H9 (cell line): Measurements from ENCODE around the gene ARL11. TPM values are rescaled to one million over a fixed set of nuclear protein-coding genes. Genes with fewer than 3 reads are reported as not detected.

Experiments used
- DNase-seq: peaks from one replicate; pipeline ENCODE4 v3.0.0-alpha.2; 2017
- H2AFZ ChIP-seq: one replicate; pipeline ENCODE4 v1.6.1; 2013; ENCODE audit warnings: mild to moderate bottlenecking, low read length, control low read depth, moderate library complexity
- H2AK5ac ChIP-seq: 2 replicates; pipeline ENCODE4 v1.6.1; 2013; ENCODE audit warnings: low read length, control low read depth, mixed read lengths; ENCODE audit not compliant: insufficient read length
- H2BK120ac ChIP-seq: one replicate; pipeline ENCODE4 v1.6.1; 2013; ENCODE audit warnings: low read depth, mild to moderate bottlenecking, low read length, control low read depth, inconsistent platforms; ENCODE audit not compliant: poor library complexity, severe bottlenecking
- H2BK12ac ChIP-seq: 2 replicates; pipeline ENCODE4 v1.6.1; 2013; ENCODE audit warnings: low read length, control low read depth, mixed read lengths, low read depth; ENCODE audit not compliant: insufficient read length
- H2BK15ac ChIP-seq: 2 replicates; pipeline ENCODE4 v1.6.1; 2013; ENCODE audit warnings: low read depth, low read length, control low read depth
- H2BK20ac ChIP-seq: one replicate; pipeline ENCODE4 v1.6.1; 2013; ENCODE audit warnings: low read depth, mild to moderate bottlenecking, low read length, control low read depth, inconsistent platforms; ENCODE audit not compliant: poor library complexity, severe bottlenecking
- H2BK5ac ChIP-seq: 2 replicates; pipeline ENCODE4 v1.6.1; 2013; ENCODE audit warnings: low read length, control low read depth, mixed read lengths; ENCODE audit not compliant: insufficient read length
- H3K14ac ChIP-seq: 2 replicates; pipeline ENCODE4 v1.6.1; 2013; ENCODE audit warnings: low read length, control low read depth; ENCODE audit not compliant: insufficient read depth
- H3K18ac ChIP-seq: 2 replicates; pipeline ENCODE4 v1.6.1; 2013; ENCODE audit warnings: low read depth, mild to moderate bottlenecking, mixed read lengths, low read length, control low read depth; ENCODE audit not compliant: insufficient read length
- H3K23ac ChIP-seq: 2 replicates; pipeline ENCODE4 v1.6.1; 2013; ENCODE audit warnings: low read length, control low read depth, mixed read lengths, low read depth; ENCODE audit not compliant: insufficient read length
- H3K23me2 ChIP-seq: 2 replicates; pipeline ENCODE4 v1.6.1; 2013; ENCODE audit warnings: low read depth, mild to moderate bottlenecking, mixed read lengths, low read length, control low read depth; ENCODE audit not compliant: insufficient read length, poor library complexity, severe bottlenecking
- H3K27ac ChIP-seq: 2 replicates; pipeline ENCODE4 v1.5.1; 2013; ENCODE audit warnings: low read length, control low read depth, mixed read lengths, low read depth; ENCODE audit not compliant: insufficient read length
- H3K27me3 ChIP-seq: 2 replicates; pipeline ENCODE4 v1.6.1; 2013; ENCODE audit warnings: low read length, control low read depth, inconsistent platforms; ENCODE audit not compliant: insufficient read depth
- H3K4ac ChIP-seq: 2 replicates; pipeline ENCODE4 v1.6.1; 2013; ENCODE audit warnings: low read depth, mild to moderate bottlenecking, control low read depth, inconsistent platforms, low read length, moderate library complexity
- H3K4me1 ChIP-seq: 2 replicates; pipeline ENCODE4 v1.6.1; 2013; ENCODE audit warnings: low read length, control low read depth, inconsistent platforms; ENCODE audit not compliant: insufficient read depth
- H3K4me2 ChIP-seq: 2 replicates; pipeline ENCODE4 v1.6.1; 2013; ENCODE audit warnings: low read length, control low read depth, mixed read lengths; ENCODE audit not compliant: insufficient read length, insufficient read depth
- H3K56ac ChIP-seq: 2 replicates; pipeline ENCODE4 v1.6.1; 2013; ENCODE audit warnings: low read depth, mild to moderate bottlenecking, mixed read lengths, low read length, control low read depth; ENCODE audit not compliant: insufficient read length
- H3K79me1 ChIP-seq: 2 replicates; pipeline ENCODE4 v1.6.1; 2013; ENCODE audit warnings: low read depth, mild to moderate bottlenecking, moderate library complexity, low read length, control low read depth, inconsistent platforms; ENCODE audit not compliant: insufficient read depth, poor library complexity, severe bottlenecking
- H3K79me2 ChIP-seq: 2 replicates; pipeline ENCODE4 v1.6.1; 2013; ENCODE audit warnings: low read length, control low read depth, inconsistent platforms; ENCODE audit not compliant: insufficient read depth
- H3K9ac ChIP-seq: 2 replicates; pipeline ENCODE4 v1.6.1; 2013; ENCODE audit warnings: low read length, control low read depth, mixed read lengths; ENCODE audit not compliant: insufficient read length; ENCODE audit errors: extremely low read depth
- H3K9me3 ChIP-seq: one replicate; pipeline ENCODE4 v1.6.1; 2013; ENCODE audit warnings: low read depth, low read length, inconsistent platforms; ENCODE audit not compliant: control insufficient read depth
- H3T11ph ChIP-seq: one replicate; pipeline ENCODE4 v1.6.1; 2013; ENCODE audit warnings: mild to moderate bottlenecking, low read length, control low read depth, inconsistent platforms
- H4K20me1 ChIP-seq: one replicate; pipeline ENCODE4 v1.6.1; 2013; ENCODE audit not compliant: control insufficient read depth, insufficient read length, insufficient read depth
- H4K5ac ChIP-seq: 2 replicates; pipeline ENCODE4 v1.6.1; 2013; ENCODE audit warnings: low read depth, mild to moderate bottlenecking, mixed read lengths, low read length, control low read depth; ENCODE audit not compliant: insufficient read length
- H4K8ac ChIP-seq: replicated peaks from 2 replicates; pipeline ENCODE4 v1.6.1; 2013; ENCODE audit warnings: low read length, control low read depth, mixed read lengths, low read depth; ENCODE audit not compliant: insufficient read length
- H4K91ac ChIP-seq: 2 replicates; pipeline ENCODE4 v1.6.1; 2013; ENCODE audit warnings: low read depth, mild to moderate bottlenecking, moderate library complexity, mixed read lengths, low read length, control low read depth; ENCODE audit not compliant: insufficient read length
- H3K27ac Mint-ChIP-seq, 3 experiments: 2 replicates in 2 of 3; 3 replicates in 1 of 3; pipeline ENCODE4 v1.8.0; 2020 to 2021; ENCODE audit warnings: mixed read lengths in 3 of 3, mild to moderate bottlenecking in 1 of 3, moderate library complexity in 1 of 3
- H3K27me3 Mint-ChIP-seq: 2 replicates; pipeline ENCODE4 v1.8.0; 2021; ENCODE audit warnings: low read depth, mild to moderate bottlenecking, moderate library complexity, mixed read lengths
- H3K36me3 Mint-ChIP-seq, 3 experiments: 2 replicates in 2 of 3; 3 replicates in 1 of 3; pipeline ENCODE4 v1.8.0; 2020 to 2021; ENCODE audit warnings: low read depth in 3 of 3, mixed read lengths in 3 of 3; ENCODE audit not compliant: insufficient read depth in 1 of 3
- H3K4me1 Mint-ChIP-seq, 2 experiments: 2 replicates each; pipeline ENCODE4 v1.8.0; 2020; ENCODE audit warnings: mixed read lengths in 2 of 2
- H3K4me3 Mint-ChIP-seq, 2 experiments: 2 replicates in 1 of 2; 3 replicates in 1 of 2; pipeline ENCODE4 v1.8.0; 2020 to 2021; ENCODE audit warnings: mild to moderate bottlenecking in 2 of 2, mixed read lengths in 2 of 2, moderate library complexity in 1 of 2
- H3K9me3 Mint-ChIP-seq, 2 experiments: 2 replicates in 1 of 2; 3 replicates in 1 of 2; pipeline ENCODE4 v1.8.0; 2020; ENCODE audit warnings: mild to moderate bottlenecking in 2 of 2, mixed read lengths in 2 of 2, moderate library complexity in 1 of 2
- WGBS: extraction: QIAGEN DNeasy Blood & Tissue Kit; methylation state at CpG from one replicate; pipeline ENCODE4 v1.1.7; 2013; ENCODE audit warnings: missing lambda C conversion rate, low lambda C conversion rate, mixed read lengths; ENCODE audit not compliant: insufficient read length; ENCODE audit errors: extremely low coverage; 5-methylcytosine and 5-hydroxymethylcytosine counted together
- total RNA-seq: library from RNA; stranded (reverse); gene quantifications from 2 replicates; pipeline ENCODE4 v1.2.1, GENCODE V29; 2021
- TF ChIP-seq, protein P1 (sequence below): fragments of 200-600 bp; sonication (generic); conservative IDR thresholded peaks from 3 replicates; pipeline ENCODE4 v1.8.0; 2021; ENCODE audit warnings: antibody characterized with exemption, mild to moderate bottlenecking

Gene ARL11
- total RNA-seq, 1 experiment from 2014 or later: 0.42 TPM

DNA sequence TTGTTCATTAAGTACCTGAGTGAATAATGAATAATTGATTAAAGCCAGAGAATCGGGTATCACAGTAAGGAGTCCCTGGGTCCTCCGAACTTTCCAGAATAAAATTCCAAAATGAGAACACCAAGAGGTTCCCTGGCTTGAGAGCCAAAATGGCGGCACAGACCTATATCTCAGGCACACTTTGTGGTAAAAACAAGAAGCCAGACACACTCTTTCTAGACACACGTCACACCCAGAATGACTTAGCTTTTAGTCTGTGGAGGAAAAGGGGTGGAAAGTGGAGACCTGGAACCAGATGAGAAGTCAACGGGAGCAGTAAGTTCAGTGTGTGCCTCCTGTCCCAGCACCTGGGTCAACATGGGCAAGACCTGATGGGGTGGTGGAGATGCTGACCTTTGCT, 8.4 kb downstream of the ARL11 start:
- TF ChIP-seq, protein P1, sequence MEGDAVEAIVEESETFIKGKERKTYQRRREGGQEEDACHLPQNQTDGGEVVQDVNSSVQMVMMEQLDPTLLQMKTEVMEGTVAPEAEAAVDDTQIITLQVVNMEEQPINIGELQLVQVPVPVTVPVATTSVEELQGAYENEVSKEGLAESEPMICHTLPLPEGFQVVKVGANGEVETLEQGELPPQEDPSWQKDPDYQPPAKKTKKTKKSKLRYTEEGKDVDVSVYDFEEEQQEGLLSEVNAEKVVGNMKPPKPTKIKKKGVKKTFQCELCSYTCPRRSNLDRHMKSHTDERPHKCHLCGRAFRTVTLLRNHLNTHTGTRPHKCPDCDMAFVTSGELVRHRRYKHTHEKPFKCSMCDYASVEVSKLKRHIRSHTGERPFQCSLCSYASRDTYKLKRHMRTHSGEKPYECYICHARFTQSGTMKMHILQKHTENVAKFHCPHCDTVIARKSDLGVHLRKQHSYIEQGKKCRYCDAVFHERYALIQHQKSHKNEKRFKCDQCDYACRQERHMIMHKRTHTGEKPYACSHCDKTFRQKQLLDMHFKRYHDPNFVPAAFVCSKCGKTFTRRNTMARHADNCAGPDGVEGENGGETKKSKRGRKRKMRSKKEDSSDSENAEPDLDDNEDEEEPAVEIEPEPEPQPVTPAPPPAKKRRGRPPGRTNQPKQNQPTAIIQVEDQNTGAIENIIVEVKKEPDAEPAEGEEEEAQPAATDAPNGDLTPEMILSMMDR: no peak
- Histone ChIP-seq H3K4ac (no peak overlapping the region), H2BK12ac (no peak overlapping the region), H3K9ac (no peak overlapping the region), H4K5ac (no peak overlapping the region), H3K18ac (no peak overlapping the region), H4K91ac (no peak overlapping the region), H3K9me3 (no peaks in the 10 kb centered on the region), H3K14ac (no peak overlapping the region), H3K23ac (no peak overlapping the region), H4K20me1 (no peaks in the 10 kb centered on the region), H3K79me1 (no peaks in the 10 kb centered on the region), H2AFZ (no peak overlapping the region), H3T11ph (no peak overlapping the region), H3K27me3 (no peaks in the 10 kb centered on the region), H2BK20ac (no peak overlapping the region), H3K4me1 (peaks cover 5% of the 10 kb centered on the region), H4K8ac (no peak overlapping the region), H3K79me2 (no peaks in the 10 kb centered on the region), H3K4me2 (peak overlapping the region; percentile 89), H3K23me2 (no peaks in the 10 kb centered on the region), H2AK5ac (no peak overlapping the region), H3K27ac (no peak overlapping the region), H3K56ac (no peak overlapping the region), H2BK120ac (no peak overlapping the region), H2BK5ac (no peak overlapping the region), H2BK15ac (no peak overlapping the region)
- H3K4me3 Mint-ChIP-seq: peak overlapping the region in 1 of 2 experiments; percentile 78; a peak in 1 of 5 replicates
- H3K4me1 Mint-ChIP-seq: peaks cover 32 to 37% of the 10 kb centered on the region in 2 experiments
- WGBS: no CpG with 5 or more reads among the region's 5 CpGs
- H3K9me3 Mint-ChIP-seq: no peaks in the 10 kb centered on the region
- H3K27ac Mint-ChIP-seq: peak overlapping the region in 2 of 3 experiments; percentile 66 to 87; a peak in 3 of 7 replicates
- no peaks in the 10 kb centered on the region for H3K27me3 Mint-ChIP-seq
- DNase-seq: no peak
- peaks cover 0 to 5% (median 0%) of the 10 kb centered on the region in 3 experiments; a peak in 3 of 7 replicates for H3K36me3 Mint-ChIP-seq
